GM23338 (cell line): Measurements from ENCODE around the gene REC8. TPM values are rescaled to one million over a fixed set of nuclear protein-coding genes. Genes with fewer than 3 reads are reported as not detected.

Source experiments
- ATAC-seq: fragments of 200-7000 bp; cut with Tn5 transposase; 3 replicates; pipeline ENCODE4 v1.9.1; 2020
- DNase-seq: peaks from one replicate; pipeline ENCODE4 v3.0.0-alpha.2; 2015; ENCODE audit warnings: low spot score
- H2AFZ ChIP-seq: fragments of 200-600 bp; sonication (generic); 2 replicates; pipeline ENCODE4 v1.8.0; 2016; ENCODE audit warnings: antibody characterized with exemption, mild to moderate bottlenecking, moderate library complexity
- H3F3A ChIP-seq: fragments of 200-600 bp; sonication (generic); replicated peaks from 2 replicates; pipeline ENCODE4 v1.8.0; 2017; ENCODE audit warnings: antibody characterized with exemption, mixed run types, low read depth
- H3K27ac ChIP-seq: fragments of 200-600 bp; sonication (generic); 2 replicates; pipeline ENCODE4 v1.6.1; 2016; ENCODE audit warnings: low read depth
- H3K27me3 ChIP-seq: fragments of 200-600 bp; sonication (generic); 2 replicates; pipeline ENCODE4 v1.8.0; 2016; ENCODE audit warnings: mild to moderate bottlenecking, mixed run types, moderate library complexity; ENCODE audit not compliant: insufficient read depth
- H3K36me3 ChIP-seq: fragments of 200-600 bp; sonication (generic); 2 replicates; pipeline ENCODE4 v1.8.0; 2016; ENCODE audit warnings: mild to moderate bottlenecking; ENCODE audit not compliant: insufficient read depth
- H3K4me1 ChIP-seq: fragments of 200-600 bp; sonication (generic); 2 replicates; pipeline ENCODE4 v1.8.0; 2016; ENCODE audit warnings: mild to moderate bottlenecking, moderate library complexity; ENCODE audit not compliant: insufficient read depth
- H3K4me2 ChIP-seq: fragments of 200-600 bp; sonication (generic); 2 replicates; pipeline ENCODE4 v1.7.1; 2017; ENCODE audit warnings: mixed run types
- H3K4me3 ChIP-seq: fragments of 200-600 bp; sonication (generic); 2 replicates; pipeline ENCODE4 v1.6.1; 2016; ENCODE audit warnings: mixed run types
- H3K79me2 ChIP-seq: fragments of 200-600 bp; sonication (generic); replicated peaks from 2 replicates; pipeline ENCODE4 v1.8.0; 2017; ENCODE audit warnings: mild to moderate bottlenecking; ENCODE audit not compliant: insufficient read depth
- H3K9me2 ChIP-seq: fragments of 200-600 bp; sonication (generic); 2 replicates; pipeline ENCODE4 v1.8.0; 2017; ENCODE audit not compliant: insufficient read depth
- H4K20me1 ChIP-seq: fragments of 200-600 bp; sonication (generic); replicated peaks from 2 replicates; pipeline ENCODE4 v1.8.0; 2017; ENCODE audit warnings: mild to moderate bottlenecking; ENCODE audit not compliant: insufficient read depth
- H3K27ac Mint-ChIP-seq: 2 replicates; pipeline ENCODE4 v1.8.0; 2020; ENCODE audit warnings: inconsistent platforms, mild to moderate bottlenecking, moderate library complexity, mixed read lengths
- H3K27me3 Mint-ChIP-seq: 3 replicates; pipeline ENCODE4 v1.8.0; 2022; ENCODE audit warnings: low read depth, mild to moderate bottlenecking, moderate library complexity, mixed read lengths, inconsistent platforms; ENCODE audit not compliant: insufficient read depth, poor library complexity
- H3K36me3 Mint-ChIP-seq: 3 replicates; pipeline ENCODE4 v1.8.0; 2021; ENCODE audit warnings: low read depth, mild to moderate bottlenecking, inconsistent platforms, moderate library complexity, mixed read lengths
- H3K4me1 Mint-ChIP-seq: 3 replicates; pipeline ENCODE4 v1.8.0; 2020; ENCODE audit warnings: mild to moderate bottlenecking, inconsistent platforms, mixed read lengths
- H3K4me3 Mint-ChIP-seq: 3 replicates; pipeline ENCODE4 v1.8.0; 2021; ENCODE audit warnings: moderate library complexity, mild to moderate bottlenecking, inconsistent platforms, mixed read lengths
- H3K9me3 Mint-ChIP-seq: 3 replicates; pipeline ENCODE4 v1.8.0; 2020; ENCODE audit warnings: moderate library complexity, mild to moderate bottlenecking, inconsistent platforms, mixed read lengths
- CREB1 ChIP-seq: fragments of 250-450 bp; sonication (Bioruptor Pico); IDR thresholded peaks from 2 replicates; pipeline ENCODE4 v1.5.0; 2020; ENCODE audit warnings: low read depth, mild to moderate bottlenecking, moderate library complexity
- CTCF ChIP-seq, 2 experiments: fragments of 200-600 bp in 1 of 2; sonication (generic) in 1 of 2; conservative IDR thresholded peaks; 2 replicates each; pipeline versions ENCODE4 v1.5.1 to v1.6.1; 2016 to 2017; ENCODE audit warnings: antibody characterized with exemption in 2 of 2, low read depth in 2 of 2, mild to moderate bottlenecking in 2 of 2, moderate library complexity in 1 of 2
- ETS1 ChIP-seq: IDR thresholded peaks from 2 replicates; pipeline ENCODE4 v1.6.1; 2016; ENCODE audit warnings: antibody characterized with exemption
- EZH2 ChIP-seq: fragments of 200-600 bp; sonication (generic); IDR thresholded peaks from one replicate; pipeline ENCODE4 v1.8.0; 2017; ENCODE audit warnings: antibody characterized with exemption, mild to moderate bottlenecking, low read depth; ENCODE audit not compliant: unreplicated experiment
- JUNB ChIP-seq: IDR thresholded peaks from one replicate; pipeline ENCODE4 v1.6.1; 2016; ENCODE audit warnings: antibody characterized with exemption; ENCODE audit not compliant: unreplicated experiment
- NANOG ChIP-seq: IDR thresholded peaks from 2 replicates; pipeline ENCODE4 v1.6.1; 2016; ENCODE audit warnings: antibody characterized with exemption, borderline replicate concordance
- POLR2AphosphoS5 ChIP-seq: IDR thresholded peaks from 2 replicates; pipeline ENCODE4 v1.6.1; 2016; ENCODE audit warnings: antibody characterized with exemption, low read depth
- REST ChIP-seq: IDR thresholded peaks from one replicate; pipeline ENCODE4 v1.6.1; 2018; ENCODE audit warnings: antibody characterized with exemption; ENCODE audit not compliant: unreplicated experiment
- STAT1 ChIP-seq: IDR thresholded peaks from one replicate; pipeline ENCODE4 v1.6.1; 2016; ENCODE audit warnings: antibody characterized with exemption; ENCODE audit not compliant: unreplicated experiment
- ZNF114 ChIP-seq: fragments of 250-450 bp; sonication (Bioruptor Pico); IDR thresholded peaks from 2 replicates; pipeline ENCODE4 v1.5.0; 2020; ENCODE audit warnings: mild to moderate bottlenecking, moderate library complexity
- ZNF331 ChIP-seq: fragments of 250-450 bp; sonication (Bioruptor Pico); IDR thresholded peaks from 2 replicates; pipeline ENCODE4 v1.5.0; 2020; ENCODE audit warnings: low read depth, mild to moderate bottlenecking, moderate library complexity
- ZNF462 ChIP-seq: fragments of 250-450 bp; sonication (Bioruptor Pico); IDR thresholded peaks from 2 replicates; pipeline ENCODE4 v1.5.0; 2020; ENCODE audit warnings: mild to moderate bottlenecking, moderate library complexity
- polyA plus RNA-seq: library from polyadenylated mRNA; unstranded; fragments of >200 nt; fragmentation: Nextera tagmentation; extraction: Ambion mirVana; gene quantifications from 2 replicates; pipeline ENCODE4 v1.2.1, GENCODE V29; 2016
- total RNA-seq: library from RNA; depleted of rRNA; stranded (reverse); fragments of >200 nt; shearing (Covaris generic); gene quantifications from 2 replicates; pipeline ENCODE4 v1.2.3, GENCODE V29; 2014

The REC8 gene
- total and polyA plus RNA-seq, 2 experiments from 2014 or later = 25.7 to 36.8 TPM

GRCh38 chr14:24179294-24179960, 7.5 kb downstream of the REC8 start:
- Histone ChIP-seq H3K9me2 (no peaks in the 10 kb centered on the region), H3K27me3 (no peaks in the 10 kb centered on the region), H3K4me1 (no peaks in the 10 kb centered on the region), H3K79me2 (no peaks in the 10 kb centered on the region), H3F3A (no peaks in the 10 kb centered on the region), H4K20me1 (no peaks in the 10 kb centered on the region; the same call in none of the 2 replicates), H3K36me3 (no peaks in the 10 kb centered on the region; the same call in 1 of the 2 replicates), H3K4me2 (no peak overlapping the region), H3K4me3 (no peak overlapping the region), H3K27ac (no peak overlapping the region), H2AFZ (no peak overlapping the region)
- Mint-ChIP-seq H3K4me3 (no peak overlapping the region), H3K9me3 (peaks cover 3% of the 10 kb centered on the region; the same call in 2 of the 3 replicates), H3K36me3 (peaks cover 64% of the 10 kb centered on the region), H3K27ac (peak overlapping the region; percentile 78), H3K27me3 (peaks cover 26% of the 10 kb centered on the region), H3K4me1 (no peaks in the 10 kb centered on the region)
- DNase-seq (no peak), ATAC-seq (no peak)
- TF ChIP-seq JUNB = no peak
- TF ChIP-seq POLR2AphosphoS5 = no peak
- no peak for TF ChIP-seq NANOG
- TF ChIP-seq STAT1 = no peak
- TF ChIP-seq EZH2 = no peak
- no peak for TF ChIP-seq ETS1
- TF ChIP-seq ZNF114 (CRISPR knock-in tag) = no peak
- no peak for TF ChIP-seq ZNF331 (CRISPR knock-in tag)
- TF ChIP-seq CTCF (conservative IDR thresholded peaks at IDR 0.05; ENCODE audit: low read depth in 2 of 2) = no peak
- no peak for TF ChIP-seq CREB1 (CRISPR knock-in tag)
- TF ChIP-seq REST = no peak
- TF ChIP-seq ZNF462 (CRISPR knock-in tag) = no peak
